Measurements from ENCODE around the gene DPPA4.
"Not testable (repeated sequence)": the region's sequence is repeated elsewhere in the genome, so short reads cannot be mapped to it uniquely, and the experiment has no call there.

Gene DPPA4, protein sequence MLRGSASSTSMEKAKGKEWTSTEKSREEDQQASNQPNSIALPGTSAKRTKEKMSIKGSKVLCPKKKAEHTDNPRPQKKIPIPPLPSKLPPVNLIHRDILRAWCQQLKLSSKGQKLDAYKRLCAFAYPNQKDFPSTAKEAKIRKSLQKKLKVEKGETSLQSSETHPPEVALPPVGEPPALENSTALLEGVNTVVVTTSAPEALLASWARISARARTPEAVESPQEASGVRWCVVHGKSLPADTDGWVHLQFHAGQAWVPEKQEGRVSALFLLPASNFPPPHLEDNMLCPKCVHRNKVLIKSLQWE

DNA sequence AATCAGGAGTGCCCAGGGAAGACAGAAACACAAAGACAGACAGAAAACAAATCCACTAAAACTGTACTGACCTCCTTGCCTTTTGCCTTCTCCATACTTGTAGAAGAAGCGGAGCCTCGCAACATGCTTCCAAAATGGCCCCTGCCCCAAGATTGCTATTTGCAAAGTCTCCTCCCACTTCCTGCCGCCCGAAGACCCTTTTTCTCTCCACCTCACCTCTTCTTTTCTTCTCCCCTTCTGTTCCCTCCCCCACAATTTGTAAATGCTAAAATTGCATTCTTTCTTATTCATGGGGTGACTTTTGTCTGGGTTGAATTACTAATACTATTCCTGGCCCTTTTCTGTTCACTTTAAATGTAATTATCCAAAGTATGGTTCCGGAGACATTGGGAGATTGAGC, at the start of gene DPPA4:
DPPA4 (minus strand) TSS at position 154 of the 400 bp plus-strand sequence; CDS start at position 125, 29 bp downstream.
- DNase-seq = no peak

DNA sequence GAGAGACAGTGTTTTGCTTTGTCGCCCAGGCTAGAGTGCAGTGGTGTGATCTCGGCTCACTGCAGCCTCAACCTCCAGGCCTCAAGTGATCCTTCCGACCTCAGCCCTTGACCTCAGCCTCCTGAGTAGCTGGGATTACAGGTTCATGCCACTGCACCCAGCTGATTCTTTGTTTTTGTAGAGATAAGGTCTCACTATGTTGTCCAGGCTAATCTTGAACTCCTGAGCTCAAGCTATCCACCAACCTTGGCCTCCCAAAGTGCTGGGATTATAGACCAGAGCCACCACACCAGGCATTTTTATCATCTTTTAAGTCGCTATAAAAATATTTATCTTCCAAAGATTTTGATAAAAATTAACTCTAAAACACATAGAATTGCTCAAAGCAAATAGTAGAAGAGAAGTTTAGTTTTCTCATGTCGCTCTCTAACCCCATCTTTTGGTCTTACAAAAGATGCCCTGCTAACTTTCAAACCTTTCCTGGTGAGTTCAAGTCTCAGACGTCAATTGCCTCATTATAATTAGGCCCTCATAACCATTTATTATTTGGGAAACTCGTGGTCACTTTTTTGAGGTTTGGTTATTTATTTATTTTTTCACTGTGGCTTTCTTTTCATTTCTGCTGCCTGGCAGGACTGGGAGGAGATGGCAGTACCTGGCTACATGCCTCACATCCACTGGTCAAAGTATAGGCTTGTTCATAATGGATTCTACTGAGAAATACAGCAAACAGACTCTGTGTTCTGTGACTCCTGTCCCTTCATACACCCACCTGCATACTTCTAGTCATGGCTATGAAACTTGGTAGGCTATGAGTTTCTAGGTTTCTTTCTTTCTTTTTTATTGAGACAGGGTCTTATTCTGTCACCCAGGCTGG, 48.3 kb upstream of the DPPA4 start:
- no peak for DNase-seq

DNA sequence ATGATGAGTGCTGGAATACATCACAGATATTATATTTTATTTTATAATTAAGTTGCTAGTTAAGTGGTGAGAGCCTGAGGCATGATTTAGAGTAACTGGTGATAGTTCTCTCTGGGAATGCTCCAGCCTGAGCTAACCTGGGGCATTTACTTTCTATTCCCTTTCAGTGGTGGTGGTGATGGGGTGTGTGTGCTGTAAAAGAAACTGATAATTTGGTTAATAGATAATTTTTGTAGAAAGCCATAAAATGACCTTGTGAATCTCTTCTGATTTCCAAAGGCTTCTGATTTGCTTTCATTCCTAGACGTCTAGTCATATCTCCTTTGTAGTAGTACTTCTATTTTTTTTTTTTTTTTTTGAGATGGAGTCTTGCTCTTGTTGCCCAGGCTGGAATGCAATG, 46.8 kb upstream of the DPPA4 start:
- no peak for DNase-seq

DNA sequence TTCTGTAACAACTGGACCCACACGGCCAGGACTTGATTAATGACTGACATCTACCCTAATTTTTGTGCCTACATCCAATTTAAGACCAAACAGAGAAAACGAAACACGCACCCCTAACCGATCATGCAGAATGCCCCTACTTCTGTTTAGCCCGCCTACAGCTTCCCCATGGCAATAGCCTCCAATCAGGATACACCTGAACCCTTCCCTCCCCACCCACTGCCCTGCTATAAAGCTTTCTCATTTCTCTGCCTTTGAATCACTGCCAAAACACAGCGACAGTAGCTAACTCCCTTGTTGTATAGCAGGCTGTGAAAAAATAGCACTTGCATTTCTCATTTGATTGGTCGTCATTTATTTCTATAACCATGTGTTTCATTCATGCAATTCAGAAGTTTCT, 45.2 kb upstream of the DPPA4 start:
- DNase-seq = no peak

DNA sequence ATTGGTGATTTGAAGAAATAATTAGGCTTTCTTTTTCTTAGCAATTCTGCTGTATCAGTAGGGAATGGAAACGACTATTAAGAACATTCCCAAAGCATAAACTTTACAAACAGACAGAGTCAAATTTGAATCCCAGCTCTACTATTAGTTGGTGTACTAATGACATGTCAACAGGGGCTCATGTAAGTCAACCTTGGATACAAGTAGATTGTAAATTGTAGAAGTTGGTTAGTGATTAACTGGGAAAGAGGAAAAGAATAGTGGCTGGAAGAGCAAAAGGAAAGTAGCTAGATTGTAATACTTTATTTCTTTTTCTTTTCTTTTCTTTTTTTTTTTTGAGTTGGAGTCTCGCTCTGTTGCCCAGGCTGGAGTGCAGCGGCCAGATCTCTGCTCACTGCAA, 38.6 kb upstream of the DPPA4 start:
- DNase-seq = no peak

DNA sequence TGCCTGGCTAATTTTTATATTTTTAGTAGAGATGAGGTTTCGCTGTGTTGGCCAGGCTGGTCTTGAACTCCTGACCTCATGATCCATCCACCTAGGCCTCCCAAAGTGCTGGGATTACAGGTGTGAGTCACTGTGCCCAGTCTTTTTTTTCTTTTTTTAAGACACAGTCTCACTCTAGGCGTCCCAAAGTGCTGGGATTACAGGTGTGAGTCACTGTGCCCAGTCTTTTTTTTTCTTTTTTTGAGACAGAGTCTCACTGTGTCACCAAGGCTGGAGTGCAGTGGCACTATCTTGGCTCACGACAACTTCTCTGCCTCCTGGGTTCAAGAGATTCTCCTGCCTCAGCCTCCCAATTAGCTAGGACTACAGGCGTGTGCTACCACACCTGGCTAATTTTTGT, 37.1 kb upstream of the DPPA4 start:
- DNase-seq = not testable (repeated sequence)

DNA sequence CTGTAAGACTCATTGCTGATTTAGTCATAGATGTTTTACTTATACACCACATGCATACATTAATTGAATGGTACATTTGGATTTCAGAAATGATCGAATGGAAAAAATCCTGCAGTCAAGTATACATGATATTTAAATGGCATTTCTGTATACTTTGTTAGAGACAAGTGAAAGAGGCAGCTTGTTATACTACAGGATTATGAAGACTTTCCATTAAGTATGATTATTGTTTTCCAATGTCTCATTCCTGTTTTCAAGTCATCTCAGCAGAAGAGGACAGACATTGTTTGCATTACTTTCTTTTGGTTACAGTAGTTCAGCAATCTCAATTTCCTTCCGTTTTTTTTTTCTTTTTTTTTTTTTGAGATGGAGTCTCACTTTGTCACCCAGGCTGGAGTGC, 36.6 kb upstream of the DPPA4 start:
- no peak for DNase-seq

DNA sequence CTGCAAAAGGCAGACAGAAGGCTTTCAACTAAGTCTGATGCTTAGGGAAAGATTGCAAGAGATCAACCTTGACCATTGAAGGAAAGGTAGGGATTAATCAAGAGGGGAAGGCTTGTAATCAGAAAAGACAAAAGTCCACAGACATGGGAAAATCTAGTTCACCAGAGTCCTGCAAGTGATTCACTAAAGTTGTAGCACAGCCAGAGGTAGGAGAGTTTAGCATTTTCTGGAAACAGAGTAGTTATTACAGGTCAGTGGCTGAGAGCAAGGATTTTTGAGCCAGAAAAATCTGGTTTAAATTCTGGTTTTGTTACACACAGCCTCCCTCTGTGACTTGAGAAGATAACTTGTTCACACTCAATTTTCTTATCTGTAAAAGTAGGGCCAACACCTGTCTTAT, 35.3 kb upstream of the DPPA4 start:
- no peak for DNase-seq

DNA sequence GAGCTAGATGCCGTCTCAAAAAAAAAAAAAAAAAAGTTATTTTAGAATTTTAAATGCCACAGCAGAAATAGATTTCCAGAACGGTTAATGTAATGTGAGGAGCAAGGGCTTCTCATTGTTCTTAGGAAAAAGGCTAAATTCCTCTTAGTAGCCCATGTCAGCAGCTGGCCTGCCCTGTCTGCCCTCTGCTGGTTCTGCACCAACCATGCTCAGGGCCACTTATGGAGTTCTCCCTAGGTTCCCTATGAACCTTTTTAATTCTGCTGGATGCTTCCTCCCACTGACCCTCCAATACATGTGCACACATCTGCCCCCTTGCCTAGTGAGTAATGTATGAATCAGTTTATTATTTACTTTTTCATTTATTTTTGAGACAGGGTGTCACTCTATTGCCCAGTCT, 32.2 kb upstream of the DPPA4 start:
- no peak for DNase-seq

DNA sequence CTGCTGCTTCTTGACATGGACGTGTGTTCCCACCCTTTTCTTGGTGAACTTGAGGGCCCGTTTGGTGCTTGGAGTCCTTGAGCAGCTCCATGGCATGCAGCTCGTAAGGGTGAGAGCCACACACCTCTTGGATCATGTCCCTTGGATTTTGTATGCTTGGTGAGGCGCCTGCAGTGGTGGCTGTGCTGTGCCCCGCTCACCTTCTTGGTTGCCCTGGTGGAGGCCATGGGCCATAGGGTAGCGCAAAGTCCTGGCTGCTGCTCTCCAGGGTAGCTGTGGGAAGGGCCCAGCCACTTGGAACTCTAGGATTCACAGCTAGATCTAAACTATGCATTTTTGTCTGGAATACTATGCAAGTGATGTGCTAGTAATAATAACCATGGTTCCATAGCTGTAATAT, 26.7 kb upstream of the DPPA4 start:
- no peak for DNase-seq

DNA sequence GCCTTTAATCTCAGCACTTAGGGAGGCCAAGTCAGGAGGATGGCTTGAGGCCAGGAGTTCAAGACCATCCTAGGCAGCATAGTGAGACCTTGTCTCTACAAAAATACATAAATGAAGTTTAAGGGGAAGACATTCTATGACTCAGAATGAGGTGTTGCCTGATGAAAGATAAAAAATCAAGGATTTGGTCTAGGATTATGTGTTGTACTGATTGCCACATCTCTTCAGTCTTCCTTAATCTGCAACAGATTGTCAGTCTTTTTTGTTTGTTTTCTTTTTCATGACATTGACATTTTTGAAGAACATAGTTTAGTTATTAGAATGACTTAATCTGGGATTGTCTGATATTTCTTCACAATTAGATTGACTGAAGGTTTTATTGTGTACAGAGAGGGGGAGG, 26.3 kb upstream of the DPPA4 start:
- no peak for DNase-seq

DNA sequence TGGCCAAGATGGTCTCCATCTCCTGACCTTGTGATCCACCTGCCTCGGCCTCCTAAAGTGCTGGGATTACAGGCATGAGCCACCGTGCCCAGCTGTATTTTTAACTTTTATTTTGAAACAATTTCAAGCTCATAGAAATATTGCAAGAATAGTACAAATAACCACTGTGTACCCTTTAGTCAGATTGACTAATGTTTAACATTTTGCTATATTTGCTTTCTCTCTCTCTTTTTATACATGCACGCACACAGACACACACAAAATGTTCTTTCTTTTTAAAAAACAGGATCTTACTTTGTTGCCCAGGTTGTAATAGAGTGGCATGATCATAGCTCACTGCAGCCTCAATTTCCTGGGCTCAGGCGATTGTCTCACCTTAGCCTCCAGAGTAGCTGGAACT, 25.5 kb upstream of the DPPA4 start:
- no peak for DNase-seq

DNA sequence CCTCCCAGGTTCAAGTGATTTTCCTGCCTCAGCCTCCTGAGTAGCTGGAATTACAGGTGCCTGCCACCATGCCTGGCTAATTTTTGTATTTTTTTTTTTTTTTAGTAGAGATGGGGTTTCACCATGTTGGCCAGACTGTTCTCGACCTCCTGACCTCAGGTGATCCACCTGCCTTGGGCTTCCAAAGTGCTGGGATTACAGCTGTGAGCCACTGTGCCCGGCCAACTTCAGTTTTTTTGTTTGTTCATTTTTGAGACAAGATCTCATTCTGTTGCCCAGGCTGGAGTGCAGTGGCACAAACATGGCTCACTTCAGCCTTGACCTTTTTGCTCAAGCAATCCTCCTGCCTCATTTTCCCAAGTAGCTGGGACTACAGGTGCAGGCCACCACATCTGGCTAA, 21.5 kb upstream of the DPPA4 start:
- not testable (repeated sequence) for DNase-seq

DNA sequence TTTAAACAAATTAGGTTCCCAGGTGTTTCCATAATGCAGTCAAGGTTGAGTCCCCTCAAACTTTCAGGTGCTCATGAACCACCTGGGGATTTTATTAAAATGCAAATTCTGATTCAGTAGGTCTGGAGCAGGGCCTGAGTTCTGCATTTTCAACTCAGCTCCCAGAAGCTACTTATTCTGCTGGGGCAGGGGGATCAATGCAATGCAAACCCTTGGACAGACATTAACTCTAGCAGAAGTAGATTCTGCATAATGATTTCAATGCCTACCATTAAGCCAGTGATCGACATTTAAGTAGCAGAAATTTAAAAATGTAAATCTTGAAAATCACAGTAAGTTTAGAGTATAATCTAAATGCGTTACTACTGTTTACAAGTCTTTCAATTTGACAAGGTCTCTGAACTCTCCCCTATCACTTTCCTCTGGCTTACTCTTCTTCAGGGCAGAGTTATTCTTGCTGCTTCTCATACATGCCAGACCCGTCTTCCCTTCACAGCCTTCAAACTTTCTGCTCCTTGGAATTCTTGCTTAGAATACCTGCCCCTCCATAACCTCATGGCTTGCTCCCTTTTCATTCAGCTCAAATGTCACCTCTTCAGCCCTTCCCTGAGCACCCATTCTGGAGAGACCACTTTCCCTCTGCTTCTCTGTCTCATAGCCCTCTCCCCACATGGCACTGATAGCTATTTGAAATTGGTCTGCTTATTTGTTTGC, 19.3 kb upstream of the DPPA4 start:
- no peak for DNase-seq

DNA sequence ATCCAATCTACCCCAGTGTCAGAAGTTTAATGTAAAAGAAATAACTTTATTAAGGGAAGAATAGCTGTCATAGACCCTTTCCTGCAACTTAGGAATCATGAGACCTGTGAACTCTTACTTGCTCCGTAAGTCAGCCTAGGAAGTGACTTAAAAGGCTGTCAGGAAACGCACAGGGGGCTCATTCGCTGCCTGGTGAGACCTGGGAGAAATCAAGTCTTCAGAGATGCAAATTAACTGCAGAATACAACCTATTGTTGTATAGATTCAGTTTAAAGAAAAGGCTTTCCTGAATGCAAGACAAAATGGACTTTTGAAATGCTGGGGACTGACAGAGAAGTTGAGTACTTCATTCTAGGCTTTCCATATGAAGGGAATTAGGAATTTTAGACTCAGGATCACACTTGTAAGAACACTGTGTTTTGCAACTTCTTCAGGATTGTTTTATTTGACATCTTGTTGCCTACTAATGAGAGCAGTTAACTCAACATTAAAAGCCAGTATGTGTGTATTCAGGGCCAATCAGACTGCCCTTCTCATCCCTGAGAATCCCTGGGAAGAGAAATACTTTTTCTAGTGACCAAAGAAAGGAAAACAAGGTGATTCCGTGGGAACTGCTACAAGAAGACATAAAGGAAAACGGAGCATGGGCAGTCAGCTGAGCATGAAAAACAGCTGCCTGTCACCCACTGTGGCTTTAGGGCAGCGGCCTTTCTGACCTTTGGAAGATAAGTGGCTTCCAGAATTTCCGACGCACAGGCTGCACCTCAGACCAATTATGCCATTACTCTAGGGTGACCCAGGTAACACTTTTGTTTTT, 18.5 kb upstream of the DPPA4 start:
- no peak for DNase-seq

DNA sequence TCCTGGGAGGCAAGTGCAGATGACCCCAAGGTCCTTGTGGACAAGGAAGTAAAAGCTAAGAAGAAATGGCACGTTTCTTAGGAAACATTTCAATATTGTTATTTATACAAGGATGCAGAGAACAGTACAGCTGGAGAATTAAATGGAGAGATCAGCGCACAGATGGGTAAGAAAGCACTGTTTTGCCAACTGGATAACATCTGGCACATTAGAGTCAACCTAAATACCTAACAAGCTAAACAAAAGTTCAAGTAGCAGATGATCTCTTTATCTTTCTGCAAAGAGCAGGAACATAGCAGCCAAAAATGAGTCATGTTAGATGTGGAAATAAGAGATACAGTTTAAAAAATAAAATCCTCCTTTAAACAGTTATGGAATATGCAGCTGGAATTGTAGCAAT, 15.7 kb upstream of the DPPA4 start:
- no peak for DNase-seq

DNA sequence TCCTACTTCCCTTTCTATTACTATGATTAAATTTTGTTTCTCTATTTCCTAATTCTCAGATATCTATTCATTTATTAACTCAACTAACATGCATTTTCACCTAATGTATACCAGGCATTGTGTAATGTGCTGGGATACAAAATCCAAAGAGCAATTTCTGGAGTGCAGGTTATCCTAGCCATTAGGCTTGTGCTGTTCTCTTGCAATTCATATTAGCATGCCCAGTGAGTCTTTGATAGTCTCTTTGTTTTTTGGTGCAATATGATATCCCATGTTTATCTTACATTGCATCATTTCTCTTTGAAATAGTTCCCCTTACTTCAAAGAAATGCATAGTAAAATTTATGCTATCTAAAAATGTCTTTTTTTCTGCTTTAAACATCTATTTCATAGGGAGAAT, 13.9 kb upstream of the DPPA4 start:
- no peak for DNase-seq

DNA sequence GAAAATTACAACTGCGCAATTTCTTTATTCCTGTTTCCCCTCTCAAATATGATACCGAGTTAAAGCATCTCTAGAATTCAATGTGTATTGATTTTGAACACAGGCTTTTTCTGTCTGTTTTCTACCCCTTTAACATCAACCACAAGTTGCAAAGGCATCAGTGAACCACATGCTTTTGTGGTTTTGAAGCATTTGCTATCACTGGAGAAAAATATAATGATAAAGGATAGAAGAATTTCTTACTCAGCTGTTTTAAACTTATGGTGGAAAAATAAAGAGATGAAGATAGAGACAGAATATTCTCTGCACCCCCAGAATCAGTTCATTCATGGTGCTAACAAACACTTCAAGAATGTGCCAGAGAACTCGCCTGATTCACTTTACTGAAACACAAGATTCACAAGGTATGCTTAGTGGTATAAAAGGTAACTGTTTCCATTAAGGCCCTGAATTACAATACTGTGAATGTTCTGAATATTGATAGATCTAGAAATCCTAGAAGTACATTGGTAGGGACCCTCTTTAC, 9.5 kb upstream of the DPPA4 start:
- no peak for DNase-seq

DNA sequence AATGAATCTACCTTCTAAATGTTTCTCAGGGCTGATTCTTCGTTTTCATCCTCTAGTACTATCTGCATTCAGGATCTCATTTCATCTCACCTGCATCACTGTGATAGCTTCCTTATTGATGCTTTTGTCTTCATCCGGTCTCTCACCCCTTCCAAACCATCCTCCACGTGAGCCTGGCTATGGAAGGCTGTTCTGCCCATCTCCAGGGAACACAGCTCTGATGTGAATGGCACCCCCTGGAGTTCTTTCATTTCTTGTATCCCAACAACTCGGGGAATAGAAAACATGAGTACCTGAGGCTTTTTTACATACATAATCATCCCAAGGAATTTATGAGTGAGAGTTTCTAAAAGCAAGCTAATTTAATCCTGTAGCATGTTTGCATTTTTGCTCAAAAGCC, 8.8 kb upstream of the DPPA4 start:
- DNase-seq = no peak

DNA sequence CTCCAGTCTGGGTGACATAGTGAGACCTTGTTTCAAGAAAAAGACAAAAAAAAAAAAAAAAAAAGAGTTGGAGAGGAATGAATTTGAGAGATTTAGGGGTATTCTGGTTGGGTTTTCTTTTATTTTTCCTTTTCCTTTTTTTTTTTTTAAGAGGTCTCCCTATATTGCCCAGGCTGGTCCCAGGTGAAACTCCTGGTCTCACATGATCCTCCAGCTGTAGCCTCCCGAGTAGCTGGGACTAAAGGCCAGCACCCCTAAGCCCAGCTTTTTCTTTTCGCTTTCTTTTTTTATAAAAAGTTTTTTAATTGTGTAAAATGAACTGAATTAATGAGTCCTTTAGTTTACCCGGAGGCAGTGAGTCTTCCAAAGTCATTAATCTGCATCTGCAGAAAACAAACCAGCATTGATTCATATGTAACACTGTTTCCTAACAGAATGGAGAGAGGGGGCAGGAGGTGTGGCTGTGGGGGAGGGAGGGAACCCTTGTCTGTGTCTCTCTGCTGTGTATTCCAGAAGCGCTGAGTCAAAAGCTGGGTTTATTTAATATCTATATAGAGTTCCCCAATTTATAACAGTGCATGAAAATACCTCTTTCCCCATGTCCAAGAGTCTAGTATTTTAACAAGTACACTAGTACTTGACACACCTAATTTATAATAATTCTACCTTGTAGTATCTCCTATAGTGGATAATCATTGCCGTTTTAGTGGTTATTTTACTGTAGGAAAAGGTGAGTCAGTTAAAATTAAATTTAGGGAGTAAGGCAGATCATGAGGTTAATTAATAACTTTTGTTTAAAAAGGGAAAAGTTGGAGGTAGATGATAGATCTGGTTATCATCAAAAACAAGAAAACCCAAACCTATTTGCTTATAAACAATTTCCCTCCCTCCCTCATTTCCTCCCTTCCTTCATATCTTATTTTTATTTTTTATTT, 2.6 kb upstream of the DPPA4 start:
- no peak for DNase-seq

DNA sequence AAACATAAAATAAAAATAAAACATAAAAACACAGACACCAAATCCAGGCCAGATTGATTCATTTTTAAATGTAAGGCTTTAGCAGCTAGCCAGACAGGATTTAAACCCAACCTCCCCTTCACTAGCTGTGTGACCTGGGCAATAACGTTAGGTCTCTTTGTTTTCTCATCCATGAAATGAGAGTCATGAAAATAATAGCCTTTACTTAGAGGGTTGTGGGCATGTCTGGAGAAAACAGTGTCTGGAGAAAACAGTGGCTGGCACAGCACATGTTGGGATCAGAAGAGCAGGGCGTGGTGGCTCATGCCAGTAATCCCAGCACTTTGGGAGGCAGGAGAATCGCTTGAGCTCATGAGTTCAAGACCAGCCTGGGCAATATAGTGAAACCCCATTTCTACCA, 1.9 kb upstream of the DPPA4 start:
- DNase-seq = no peak

DNA sequence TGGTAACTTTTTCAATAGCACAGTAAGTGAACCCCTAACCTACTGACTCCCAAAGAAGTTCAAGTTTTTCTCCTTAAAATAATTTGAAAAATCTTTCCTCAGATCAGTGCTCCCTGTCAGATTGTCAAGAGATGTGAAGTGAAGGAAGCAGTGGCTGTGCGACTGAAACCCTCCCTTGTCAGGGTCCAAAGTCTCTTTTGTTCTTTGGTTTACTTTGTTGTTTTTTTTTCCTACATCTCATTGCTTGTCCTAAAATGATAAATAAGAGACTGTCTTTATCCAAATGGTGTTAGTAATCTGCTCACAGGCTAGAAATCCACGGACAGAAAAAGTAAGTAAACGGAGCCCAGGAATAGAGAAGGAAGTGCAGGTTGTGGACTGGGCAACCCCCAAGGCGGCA, 976 bp upstream of the DPPA4 start:
- DNase-seq = no peak

Data from activated CD4-positive, alpha-beta T cell treated with anti-CD3 and anti-CD28 coated beads, Interleukin-2, amount 50 U/mL, for 16 hours (primary cell).